K562 (cell line): ENCODE measurements around the gene BTRC. TPM values are rescaled to one million over a fixed set of nuclear protein-coding genes. Genes with fewer than 3 reads are reported as not detected.

Experiments used
- ATF1 ChIP-seq, 2 experiments: fragments of 450-650 bp in 1 of 2; IDR thresholded peaks; 2 replicates each; pipeline ENCODE4 v1.6.1; 2016; ENCODE audit warnings: missing compliant biosample characterization in 1 of 2, missing genetic modification characterization in 1 of 2
- ATF7 ChIP-seq: fragments of 450-650 bp; IDR thresholded peaks from 2 replicates; pipeline ENCODE4 v1.7.1; 2014; ENCODE audit warnings: mild to moderate bottlenecking, moderate library complexity
- CBX2 ChIP-seq: fragments of 200-600 bp; sonication (generic); IDR thresholded peaks from one replicate; pipeline ENCODE4 v1.6.1; 2012; ENCODE audit warnings: mild to moderate bottlenecking, low read length, inconsistent platforms; ENCODE audit not compliant: insufficient read depth, poor library complexity, severe bottlenecking
- CEBPG ChIP-seq, 3 experiments: fragments of 200-800 bp in 1 of 3; sonication (Bioruptor generic) in 1 of 3; sonication (generic) in 1 of 3; formaldehyde crosslinking in 1 of 3; IDR thresholded peaks in 2 of 3; conservative IDR thresholded peaks in 1 of 3; 2 replicates each; pipeline versions ENCODE4 v1.6.1 to v1.8.0; 2016 to 2022; ENCODE audit warnings: missing compliant biosample characterization in 2 of 3, missing genetic modification characterization in 2 of 3, mild to moderate bottlenecking in 1 of 3, missing genetic modification reagents in 1 of 3
- CREB3 ChIP-seq: fragments of 450-650 bp; conservative IDR thresholded peaks from 2 replicates; pipeline ENCODE4 v1.6.1; 2016; ENCODE audit warnings: missing genetic modification characterization, low read depth, mild to moderate bottlenecking, missing compliant biosample characterization, moderate library complexity
- E2F6 ChIP-seq, 2 experiments: IDR thresholded peaks; 2 replicates each; pipeline ENCODE4 v1.6.1; 2011; ENCODE audit warnings: borderline replicate concordance in 1 of 2, control low read depth in 1 of 2, low read depth in 1 of 2, low read length in 1 of 2, mild to moderate bottlenecking in 1 of 2, mixed read lengths in 1 of 2, moderate library complexity in 1 of 2; ENCODE audit not compliant: insufficient read depth in 1 of 2, insufficient read length in 1 of 2, poor library complexity in 1 of 2, severe bottlenecking in 1 of 2; ENCODE audit errors: extremely low read depth in 1 of 2
- EGR1 ChIP-seq: fragments of 450-650 bp; conservative IDR thresholded peaks from 2 replicates; pipeline ENCODE4 v1.6.1; 2017; ENCODE audit warnings: mild to moderate bottlenecking
- FOXK2 ChIP-seq, 2 experiments: fragments of 450-650 bp; IDR thresholded peaks in 1 of 2; conservative IDR thresholded peaks in 1 of 2; 2 replicates each; pipeline ENCODE4 v1.6.1; 2016; ENCODE audit warnings: low read depth in 2 of 2, mild to moderate bottlenecking in 1 of 2
- GABPB1 ChIP-seq: sonication (generic); formaldehyde crosslinking; IDR thresholded peaks from 2 replicates; pipeline ENCODE4 v1.8.0; 2022; ENCODE audit warnings: mild to moderate bottlenecking, missing genetic modification reagents
- GTF2F1 ChIP-seq: IDR thresholded peaks from 2 replicates; pipeline ENCODE4 v1.6.1; 2011; ENCODE audit warnings: low read depth, low read length, improper control_type of control experiment
- IRF2 ChIP-seq: sonication (generic); formaldehyde crosslinking; IDR thresholded peaks from 2 replicates; pipeline ENCODE4 v1.8.1; 2022; ENCODE audit warnings: mild to moderate bottlenecking, missing genetic modification reagents
- MEIS2 ChIP-seq: fragments of 450-650 bp; IDR thresholded peaks from 2 replicates; pipeline ENCODE4 v1.6.1; 2014; ENCODE audit warnings: mild to moderate bottlenecking; ENCODE audit not compliant: partially characterized antibody
- RNF2 ChIP-seq: sonication (generic); IDR thresholded peaks from 2 replicates; pipeline ENCODE4 v1.6.1; 2016
- SIN3A ChIP-seq, 2 experiments: fragments of 150-350 bp in 1 of 2; IDR thresholded peaks; 2 replicates each; pipeline ENCODE4 v1.6.1; 2011 to 2016; ENCODE audit warnings: borderline replicate concordance in 2 of 2, low read depth in 2 of 2, low read length in 2 of 2, mild to moderate bottlenecking in 2 of 2, moderate library complexity in 2 of 2; ENCODE audit not compliant: control insufficient read depth in 1 of 2
- SMARCA5 ChIP-seq: fragments of 450-650 bp; IDR thresholded peaks from 2 replicates; pipeline ENCODE4 v1.6.1; 2016
- TRIM28 ChIP-seq: fragments of 450-650 bp; IDR thresholded peaks from 2 replicates; pipeline ENCODE4 v1.6.1; 2017
- ZHX1 ChIP-seq: fragments of 150-350 bp; conservative IDR thresholded peaks from 2 replicates; pipeline ENCODE4 v1.6.1; 2014; ENCODE audit warnings: low read length
- ZNF23 ChIP-seq: fragments of 250-450 bp; sonication (Bioruptor Pico); IDR thresholded peaks from 2 replicates; pipeline ENCODE4 v1.4.0; 2020; ENCODE audit warnings: mild to moderate bottlenecking
- ZNF511 ChIP-seq: sonication (generic); formaldehyde crosslinking; IDR thresholded peaks from 2 replicates; pipeline ENCODE4 v1.8.0; 2022; ENCODE audit warnings: mild to moderate bottlenecking, missing genetic modification reagents
- polyA plus RNA-seq, 8 experiments: library from polyadenylated mRNA; depleted of rRNA in 4 of 8; stranded (reverse) in 5 of 8; unstranded in 3 of 8; fragments of >200 nt; fragmentation: Nextera tagmentation in 2 of 8; fragmentation: Illumina TruSeq in 1 of 8; extraction: Ambion mirVana in 2 of 8; extraction: Trizol in 1 of 8; gene quantifications; 2 replicates each; pipeline versions ENCODE4 v1.2.1 to v1.2.3, GENCODE V29; 2011 to 2014; ENCODE audit warnings: inconsistent platforms in 1 of 8, missing spikeins in 1 of 8
- total RNA-seq, 7 experiments: library from RNA; depleted of rRNA in 6 of 7; stranded (reverse); fragments of >200 nt in 6 of 7; fragmentation: Illumina TruSeq in 2 of 7; extraction: Trizol in 2 of 7; gene quantifications; 2 replicates each; pipeline versions ENCODE4 v1.2.1 to v1.2.3, GENCODE V29; 2011 to 2021; ENCODE audit warnings: low replicate concordance in 1 of 7

Gene BTRC
- total and polyA plus RNA-seq, 9 of the 15 experiments (the other 6 are each of a cell fraction or from before 2014, with no cell fraction given), result 1.6 to 15.4 (median 7.0) TPM

- TF ChIP-seq GTF2F1 (no peak), GABPB1 (CRISPR knock-in tag) (no peak), ZNF23 (CRISPR knock-in tag) (no peak), SIN3A (IDR thresholded peaks at IDR 0.05; ENCODE audit: borderline replicate concordance in 2 of 2, control insufficient read depth in 1 of 2, low read depth in 2 of 2, low read length in 2 of 2) (0 out of 4 replicates have a peak, but pooled peaks of 1 of the 2 experiments have one; percentile 22), ATF7 (0 out of 2 replicates have a peak, but pooled peaks have one; percentile 45), FOXK2 (conservative IDR thresholded peaks at IDR 0.05 in 1 of 2, IDR thresholded peaks at IDR 0.05 in 1 of 2; ENCODE audit: low read depth in 2 of 2) (no peak), ZHX1 (no peak), ZNF511 (CRISPR knock-in tag) (peak; percentile 35; the same call in 1 of the 2 replicates), CEBPG (CRISPR knock-in tag; IDR thresholded peaks at IDR 0.05) (0 out of 2 replicates have a peak, but pooled peaks have one; percentile 9), CEBPG (tag; conservative IDR thresholded peaks at IDR 0.05 in 1 of 2, IDR thresholded peaks at IDR 0.05 in 1 of 2) (no peak), EGR1 (no peak), TRIM28 (no peak), SMARCA5 (no peak), RNF2 (no peak), IRF2 (no peak), MEIS2 (peak; percentile 97), E2F6 (IDR thresholded peaks at IDR 0.05; ENCODE audit: borderline replicate concordance in 1 of 2, extremely low read depth in 1 of 2, insufficient read depth in 1 of 2, insufficient read length in 1 of 2, low read depth in 1 of 2, low read length in 1 of 2, poor library complexity in 1 of 2, severe bottlenecking in 1 of 2) (peak; percentile 60 to 83), CREB3 (no peak), ATF1 (CRISPR knock-in tag; IDR thresholded peaks at IDR 0.05) (no peak), ATF1 (tag; IDR thresholded peaks at IDR 0.05) (peak; percentile 65), CBX2 (no peak)
Observed at GRCh38 chr10:101566333-101567164, 212.6 kb downstream of the BTRC start (continued).
